PC-3 (cell line): ENCODE results near the gene KRT31. TPM values are rescaled to one million over a fixed set of nuclear protein-coding genes. Genes with fewer than 3 reads are reported as not detected.

ENCODE experiments used
- ATAC-seq: fragments of 200-7000 bp; cut with Tn5 transposase; 2 replicates; pipeline ENCODE4 v1.9.1; 2020; ENCODE audit warnings: mild to moderate bottlenecking, moderate library complexity
- BruUV-seq: library from RNA; stranded (reverse); fragments of 400-500 nt; replicated peaks from 2 replicates; lab custom pipeline; 2021; lab: Mats Ljungman, UMichigan
- CTCF ChIA-PET: fragments of 300-600 bp; sonication (Branson Sonifier 250); formaldehyde crosslinking; loops from one replicate; lab custom pipeline; 2022; ENCODE audit warnings: antibody characterized with exemption; lab: Charles Lee
- POLR2A ChIA-PET: fragments of 300-600 bp; sonication (Branson Sonifier 250); formaldehyde crosslinking; loops from one replicate; lab custom pipeline; 2022; ENCODE audit warnings: antibody characterized with exemption; ENCODE audit not compliant: unreplicated experiment; lab: Charles Lee
- DNase-seq: peaks from one replicate; pipeline ENCODE4 v3.0.0-alpha.2; 2015
- H2AFZ ChIP-seq: fragments of 300-600 bp; sonication (generic); 2 replicates; pipeline ENCODE4 v1.6.0; 2016; ENCODE audit warnings: antibody characterized with exemption, low read length
- H3F3A ChIP-seq: fragments of 300-600 bp; sonication (generic); one replicate; pipeline ENCODE4 v1.6.0; 2017; ENCODE audit warnings: antibody characterized with exemption, low read length, control low read depth, mild to moderate bottlenecking; ENCODE audit not compliant: unreplicated experiment
- H3K27ac ChIP-seq: fragments of 300-600 bp; sonication (generic); 2 replicates; pipeline ENCODE4 v1.5.1; 2016; ENCODE audit warnings: mild to moderate bottlenecking, low read length
- H3K27me3 ChIP-seq: fragments of 300-600 bp; sonication (generic); 2 replicates; pipeline ENCODE4 v1.6.1; 2016; ENCODE audit warnings: low read length, mixed read lengths
- H3K36me3 ChIP-seq: fragments of 300-600 bp; sonication (generic); 2 replicates; pipeline ENCODE4 v1.6.1; 2016; ENCODE audit warnings: low read depth, mixed run types, low read length, mixed read lengths
- H3K4me1 ChIP-seq: fragments of 300-600 bp; sonication (generic); 2 replicates; pipeline ENCODE4 v1.5.1; 2016; ENCODE audit warnings: low read length; ENCODE audit not compliant: insufficient read depth
- H3K4me2 ChIP-seq: fragments of 300-600 bp; sonication (generic); 2 replicates; pipeline ENCODE4 v1.6.0; 2016; ENCODE audit warnings: low read length
- H3K4me3 ChIP-seq: fragments of 300-600 bp; sonication (generic); 2 replicates; pipeline ENCODE4 v1.5.1; 2016; ENCODE audit warnings: mild to moderate bottlenecking, low read length, mixed read lengths
- H3K79me2 ChIP-seq: fragments of 300-600 bp; sonication (generic); 2 replicates; pipeline ENCODE4 v1.6.1; 2017; ENCODE audit warnings: low read length, mixed read lengths
- H3K9ac ChIP-seq: fragments of 300-600 bp; sonication (generic); 2 replicates; pipeline ENCODE4 v1.6.0; 2016; ENCODE audit warnings: mild to moderate bottlenecking, low read length
- H3K9me2 ChIP-seq: fragments of 300-600 bp; sonication (generic); replicated peaks from 2 replicates; pipeline ENCODE4 v1.6.1; 2016; ENCODE audit warnings: mixed run types, low read length, mixed read lengths
- H3K9me3 ChIP-seq: fragments of 300-600 bp; sonication (generic); 2 replicates; pipeline ENCODE4 v1.6.1; 2016; ENCODE audit warnings: low read length, mixed read lengths
- H4K20me1 ChIP-seq: fragments of 300-600 bp; sonication (generic); 2 replicates; pipeline ENCODE4 v1.6.1; 2016; ENCODE audit warnings: low read length, mixed read lengths
- EZH2 ChIP-seq: fragments of 300-600 bp; sonication (generic); IDR thresholded peaks from one replicate; pipeline ENCODE4 v1.6.1; 2017; ENCODE audit warnings: antibody characterized with exemption, mild to moderate bottlenecking, low read length; ENCODE audit not compliant: unreplicated experiment
- EZH2phosphoT487 ChIP-seq: fragments of 300-600 bp; sonication (generic); IDR thresholded peaks from 2 replicates; pipeline ENCODE4 v1.6.1; 2018; ENCODE audit warnings: mild to moderate bottlenecking, antibody characterized with exemption, low read length, borderline replicate concordance
- intact Hi-C: fragments of 100-400 bp; cut with micrococcal nuclease; formaldehyde crosslinking; loops from 2 replicates; pipeline ENCODE4 v1.9.0; 2023
- total RNA-seq: library from RNA; depleted of rRNA; stranded (reverse); fragments of >200 nt; gene quantifications from 2 replicates; pipeline ENCODE4 v1.2.3, GENCODE V29; 2014
- TF ChIP-seq, protein P1 (sequence below): fragments of 300-600 bp; sonication (generic); conservative IDR thresholded peaks from 2 replicates; pipeline ENCODE4 v1.5.1; 2017; ENCODE audit warnings: antibody characterized with exemption, low read depth, mild to moderate bottlenecking, low read length

The KRT31 gene
- total RNA-seq, 1 experiment from 2014 or later, result not detected

GRCh38 chr17:41421617-41422016, 24.2 kb upstream of the KRT31 start:
- BruUV-seq, result no TSS peak
- Histone ChIP-seq H3K9me3 (no peaks in the 10 kb centered on the region), H3K27ac (peak overlapping the region; percentile 40), H3F3A (no peaks in the 10 kb centered on the region), H2AFZ (no peak overlapping the region), H3K36me3 (no peaks in the 10 kb centered on the region), H4K20me1 (no peaks in the 10 kb centered on the region), H3K79me2 (no peaks in the 10 kb centered on the region), H3K27me3 (no peaks in the 10 kb centered on the region), H3K4me1 (peaks cover 50% of the 10 kb centered on the region), H3K4me2 (no peak overlapping the region), H3K9me2 (no peaks in the 10 kb centered on the region), H3K4me3 (no peak overlapping the region), H3K9ac (no peak overlapping the region)
- no peak for TF ChIP-seq EZH2
- no peak for TF ChIP-seq EZH2phosphoT487
- TF ChIP-seq, protein P1, sequence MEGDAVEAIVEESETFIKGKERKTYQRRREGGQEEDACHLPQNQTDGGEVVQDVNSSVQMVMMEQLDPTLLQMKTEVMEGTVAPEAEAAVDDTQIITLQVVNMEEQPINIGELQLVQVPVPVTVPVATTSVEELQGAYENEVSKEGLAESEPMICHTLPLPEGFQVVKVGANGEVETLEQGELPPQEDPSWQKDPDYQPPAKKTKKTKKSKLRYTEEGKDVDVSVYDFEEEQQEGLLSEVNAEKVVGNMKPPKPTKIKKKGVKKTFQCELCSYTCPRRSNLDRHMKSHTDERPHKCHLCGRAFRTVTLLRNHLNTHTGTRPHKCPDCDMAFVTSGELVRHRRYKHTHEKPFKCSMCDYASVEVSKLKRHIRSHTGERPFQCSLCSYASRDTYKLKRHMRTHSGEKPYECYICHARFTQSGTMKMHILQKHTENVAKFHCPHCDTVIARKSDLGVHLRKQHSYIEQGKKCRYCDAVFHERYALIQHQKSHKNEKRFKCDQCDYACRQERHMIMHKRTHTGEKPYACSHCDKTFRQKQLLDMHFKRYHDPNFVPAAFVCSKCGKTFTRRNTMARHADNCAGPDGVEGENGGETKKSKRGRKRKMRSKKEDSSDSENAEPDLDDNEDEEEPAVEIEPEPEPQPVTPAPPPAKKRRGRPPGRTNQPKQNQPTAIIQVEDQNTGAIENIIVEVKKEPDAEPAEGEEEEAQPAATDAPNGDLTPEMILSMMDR, result no peak
- no peak for ATAC-seq
- DNase-seq, result no peak
- POLR2A ChIA-PET, result no interaction called here
- intact Hi-C loops, result no loop called here
- CTCF ChIA-PET, result no interaction called here

DNA sequence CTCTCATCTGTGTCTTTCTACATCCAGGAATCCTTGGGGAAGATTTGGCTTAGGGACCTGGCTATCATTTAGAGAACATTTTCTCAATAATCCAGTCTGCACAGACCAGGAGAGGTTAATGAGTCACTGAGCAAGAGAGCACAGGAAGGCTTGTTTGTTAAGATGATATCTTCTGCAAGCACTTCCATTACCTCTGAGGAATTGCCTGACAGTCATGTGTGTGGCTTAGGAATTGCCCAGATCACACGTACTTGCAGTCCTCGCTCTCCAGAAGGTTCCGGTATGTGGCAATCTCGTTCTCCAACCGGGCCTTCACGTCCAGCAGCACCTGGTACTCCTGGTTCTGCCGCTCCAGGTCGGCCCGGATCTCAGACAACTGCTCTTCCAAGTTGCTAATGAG, 23.7 kb upstream of the KRT31 start:
- Histone ChIP-seq H3F3A (no peaks in the 10 kb centered on the region), H4K20me1 (no peaks in the 10 kb centered on the region), H2AFZ (no peak overlapping the region), H3K4me1 (peaks cover 50% of the 10 kb centered on the region), H3K79me2 (no peaks in the 10 kb centered on the region), H3K4me2 (no peak overlapping the region), H3K9me3 (no peaks in the 10 kb centered on the region), H3K4me3 (no peak overlapping the region), H3K27ac (peak overlapping the region; percentile 40), H3K36me3 (no peaks in the 10 kb centered on the region), H3K9me2 (no peaks in the 10 kb centered on the region), H3K27me3 (no peaks in the 10 kb centered on the region), H3K9ac (no peak overlapping the region)
- POLR2A ChIA-PET, result no interaction called here
- DNase-seq (peak; percentile 71), ATAC-seq (peak; percentile 61)
- intact Hi-C loops, result no loop called here
- CTCF ChIA-PET, result no interaction called here
- no TSS peak for BruUV-seq
- TF ChIP-seq EZH2 (no peak), EZH2phosphoT487 (no peak)
- TF ChIP-seq, protein P1, result no peak

- ATAC-seq, result peak; percentile 37; the same call in 1 of the 2 replicates
- Histone ChIP-seq H3K9ac (no peak overlapping the region), H3K9me2 (no peaks in the 10 kb centered on the region), H3K4me3 (no peak overlapping the region), H3K36me3 (no peaks in the 10 kb centered on the region), H3K79me2 (no peaks in the 10 kb centered on the region), H3K27me3 (no peaks in the 10 kb centered on the region), H3K9me3 (no peaks in the 10 kb centered on the region), H3K27ac (0 out of 2 replicates have a peak overlapping the region, but pooled peaks have one; percentile 40), H3K4me1 (peaks cover 50% of the 10 kb centered on the region), H2AFZ (no peak overlapping the region), H3F3A (no peaks in the 10 kb centered on the region), H3K4me2 (no peak overlapping the region), H4K20me1 (no peaks in the 10 kb centered on the region)
- BruUV-seq, result no TSS peak
- peak; percentile 64 for DNase-seq
- POLR2A ChIA-PET, result no interaction called here
- no peak for TF ChIP-seq EZH2
- TF ChIP-seq, protein P1, result no peak
- TF ChIP-seq EZH2phosphoT487, result no peak
- intact Hi-C loops, result no loop called here
- CTCF ChIA-PET, result no interaction called here
These were observed 22.7 kb upstream of the KRT31 start for GRCh38 chr17:41420134-41420533.
